Lower lobe of right lung (tissue), 2 donors: Measurements from ENCODE around the gene C1orf141. TPM values are rescaled to one million over a fixed set of nuclear protein-coding genes. Genes with fewer than 3 reads are reported as not detected.
"Not testable (repeated sequence)": the region's sequence is repeated elsewhere in the genome, so short reads cannot be mapped to it uniquely, and the experiment has no call there.

Source experiments
- ATAC-seq, 2 donors: fragments of 200-7000 bp; cut with Tn5 transposase; one replicate each; pipeline ENCODE4 v1.9.1; 2020 to 2022; ENCODE audit warnings: mild to moderate bottlenecking in 2 of 2, moderate library complexity in 2 of 2
- DNase-seq: peaks from one replicate; pipeline ENCODE4 v3.0.0-alpha.2; 2020
- H3K27ac ChIP-seq: fragments of 200-600 bp; one replicate; pipeline ENCODE4 v1.8.0; 2022
- H3K27me3 ChIP-seq: fragments of 200-600 bp; one replicate; pipeline ENCODE4 v1.8.0; 2022; ENCODE audit warnings: low read depth
- H3K36me3 ChIP-seq: fragments of 200-600 bp; one replicate; pipeline ENCODE4 v1.8.0; 2022; ENCODE audit warnings: mild to moderate bottlenecking
- H3K4me1 ChIP-seq: fragments of 200-600 bp; one replicate; pipeline ENCODE4 v1.8.0; 2022
- H3K4me3 ChIP-seq: fragments of 200-600 bp; one replicate; pipeline ENCODE4 v1.8.0; 2022; ENCODE audit warnings: mild to moderate bottlenecking
- H3K9me3 ChIP-seq: fragments of 200-600 bp; one replicate; pipeline ENCODE4 v1.8.0; 2022
- CTCF ChIP-seq: fragments of 200-600 bp; IDR thresholded peaks from one replicate; pipeline ENCODE4 v1.8.0; 2022; ENCODE audit warnings: antibody characterized with exemption, mild to moderate bottlenecking
- intact Hi-C: fragments of 100-400 bp; cut with DNase I; formaldehyde crosslinking; loops from one replicate; pipeline ENCODE4 v1.11.0; 2022
- total RNA-seq: library from RNA; stranded (reverse); fragmentation: NEBNext Ultra II Directional; extraction: Animal tissue kit (Norgen Biotek cat#: 25700); gene quantifications from one replicate; pipeline ENCODE4 v1.2.1, GENCODE V29; 2021
- donor health status: DM: no; HTN: yes; CAD: no; lungs with severe emphysema.

C1orf141 gene
- total RNA-seq, 1 donor from 2014 or later = 2.2 TPM

- H3K9me3 ChIP-seq = no peaks in the 10 kb centered on the region
- H3K27ac ChIP-seq = no peak overlapping the region
- H3K27me3 ChIP-seq = no peaks in the 10 kb centered on the region
- no peak for TF ChIP-seq CTCF
- no peaks in the 10 kb centered on the region for H3K36me3 ChIP-seq
- peaks cover 5% of the 10 kb centered on the region for H3K4me1 ChIP-seq
- no peak for DNase-seq
- intact Hi-C loops = loop anchor here (10.0 kb wide), 1 partner anchor 149 kb away; no protein-coding TSS in a partner anchor
- ATAC-seq = no peak
- H3K4me3 ChIP-seq = no peak overlapping the region
These were observed 9.2 kb upstream of the C1orf141 start for GRCh38 chr1:67143966-67144365.

GRCh38 chr1:67142931-67143330, 8.2 kb upstream of the C1orf141 start:
- no peak for TF ChIP-seq CTCF
- no peaks in the 10 kb centered on the region for H3K9me3 ChIP-seq
- no peak overlapping the region for H3K4me3 ChIP-seq
- no peaks in the 10 kb centered on the region for H3K27me3 ChIP-seq
- no peaks in the 10 kb centered on the region for H3K4me1 ChIP-seq
- no peak overlapping the region for H3K27ac ChIP-seq
- H3K36me3 ChIP-seq = no peaks in the 10 kb centered on the region
- intact Hi-C loops = loop anchor here (10.0 kb wide), 1 partner anchor 148 kb away; no protein-coding TSS in a partner anchor
- DNase-seq (no peak), ATAC-seq (no peak)

GRCh38 chr1:67141832-67142231, 7.1 kb upstream of the C1orf141 start:
- not testable (repeated sequence) for H3K4me3 ChIP-seq, ATAC-seq, DNase-seq, H3K36me3 ChIP-seq, H3K27me3 ChIP-seq, H3K4me1 ChIP-seq, H3K27ac ChIP-seq, H3K9me3 ChIP-seq
- intact Hi-C loops = loop anchor here (10.0 kb wide), 1 partner anchor 147 kb away; no protein-coding TSS in a partner anchor

GRCh38 chr1:67140460-67140859, 5.7 kb upstream of the C1orf141 start:
- no peaks in the 10 kb centered on the region for H3K9me3 ChIP-seq
- ATAC-seq (no peak), DNase-seq (no peak)
- no peaks in the 10 kb centered on the region for H3K27me3 ChIP-seq
- no peaks in the 10 kb centered on the region for H3K36me3 ChIP-seq
- H3K4me1 ChIP-seq = peaks cover under 1% of the 10 kb centered on the region
- intact Hi-C loops = loop anchor here (10.0 kb wide), 1 partner anchor 146 kb away; no protein-coding TSS in a partner anchor
- no peak overlapping the region for H3K27ac ChIP-seq
- TF ChIP-seq CTCF = no peak
- no peak overlapping the region for H3K4me3 ChIP-seq

GRCh38 chr1:67138813-67139499, 4.2 kb upstream of the C1orf141 start:
- H3K9me3 ChIP-seq = no peaks in the 10 kb centered on the region
- peaks cover 11% of the 10 kb centered on the region for H3K4me1 ChIP-seq
- TF ChIP-seq CTCF = no peak
- no peaks in the 10 kb centered on the region for H3K36me3 ChIP-seq
- intact Hi-C loops = no loop called here
- no peaks in the 10 kb centered on the region for H3K27me3 ChIP-seq
- H3K4me3 ChIP-seq = no peak overlapping the region
- no peak overlapping the region for H3K27ac ChIP-seq
- ATAC-seq = no peak
- no peak for DNase-seq

GRCh38 chr1:67137307-67137753, 2.6 kb upstream of the C1orf141 start:
- Histone ChIP-seq H3K9me3 (no peaks in the 10 kb centered on the region), H3K4me1 (peaks cover 11% of the 10 kb centered on the region), H3K4me3 (no peak overlapping the region), H3K36me3 (no peaks in the 10 kb centered on the region), H3K27me3 (no peaks in the 10 kb centered on the region), H3K27ac (no peak overlapping the region)
- no peak for TF ChIP-seq CTCF
- ATAC-seq (peak; percentile 13 to 36), DNase-seq (no peak)
- intact Hi-C loops = no loop called here
